NCI-H1092 (cell line): ENCODE results near the gene AUNIP.
A peak's percentile ranks its signal among the peaks of the same experiment; 100 is the strongest.

Experiments used
- DNase-seq: peaks from one replicate; lab custom pipeline; 2025; lab: John Stamatoyannopoulos, UW

Gene AUNIP

DNA sequence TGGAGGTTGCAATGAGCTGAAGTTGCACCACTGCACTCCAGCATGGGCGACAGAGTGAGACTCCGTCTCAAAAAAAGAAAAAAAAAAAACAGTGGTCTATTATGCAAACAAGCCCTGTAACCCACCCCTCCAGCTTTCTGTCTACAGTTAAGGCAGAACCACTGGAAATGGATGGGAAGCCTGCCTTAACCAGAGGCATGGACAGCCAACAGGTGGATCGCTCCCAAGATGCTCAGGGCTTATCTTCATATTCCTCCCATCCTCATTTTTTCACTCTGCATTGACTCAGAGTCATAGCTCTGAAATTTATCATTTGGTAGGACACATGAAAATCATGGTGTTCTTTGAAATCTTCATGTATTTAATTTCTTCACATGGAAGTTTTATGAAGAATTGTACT, 30.8 kb downstream of the AUNIP start:
- DNase-seq: no peak

DNA sequence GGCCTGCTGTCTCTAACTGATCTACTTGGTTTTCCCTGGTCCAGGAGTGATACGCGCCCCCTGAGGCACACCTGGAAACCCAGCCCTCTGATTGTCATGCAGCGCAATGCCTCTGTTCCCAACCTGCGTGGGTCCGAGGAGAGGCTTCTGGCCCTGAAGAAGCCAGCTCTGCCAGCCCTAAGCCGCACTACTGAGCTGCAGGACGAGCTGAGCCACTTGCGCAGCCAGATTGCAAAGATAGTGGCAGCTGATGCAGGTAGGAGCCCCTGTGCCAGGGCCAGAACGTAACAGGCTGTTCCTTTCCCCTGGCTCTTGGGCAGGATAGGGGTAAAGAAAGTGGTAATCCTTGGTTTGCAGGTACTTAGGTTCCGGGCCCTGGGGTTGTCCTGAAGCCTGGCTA, 32.7 kb downstream of the AUNIP start:
- DNase-seq: no peak

- no peak for DNase-seq
These were observed 33.7 kb downstream of the AUNIP start for GRCh38 chr1:25825605-25826004.

DNA sequence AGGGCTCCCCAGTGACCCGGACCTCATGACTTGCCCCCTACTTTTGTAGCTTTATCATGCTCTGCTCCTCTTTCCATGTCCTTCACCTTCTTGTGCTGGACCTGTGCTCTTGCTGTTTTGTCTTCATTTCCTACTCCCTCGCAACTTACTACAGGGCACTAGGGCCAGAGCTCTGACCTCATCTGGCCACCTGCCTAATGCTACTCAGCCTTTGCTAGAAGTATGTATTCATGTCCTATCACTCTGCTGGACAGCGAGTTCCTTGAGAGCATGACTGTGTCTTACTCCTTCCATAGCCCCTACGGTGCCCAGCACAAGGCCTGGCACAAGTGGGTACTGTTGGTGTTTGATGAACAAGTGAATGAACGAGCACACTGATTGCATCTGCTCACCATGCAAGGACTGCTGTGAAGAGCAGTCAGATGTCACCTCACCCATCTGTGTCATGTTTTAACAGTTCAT, 37.6 kb downstream of the AUNIP start:
- no peak for DNase-seq

GRCh38 chr1:25821112-25821476, 38.2 kb downstream of the AUNIP start:
- DNase-seq: no peak

GRCh38 chr1:25820247-25821111, 38.8 kb downstream of the AUNIP start:
- peak; percentile 56 for DNase-seq

DNA sequence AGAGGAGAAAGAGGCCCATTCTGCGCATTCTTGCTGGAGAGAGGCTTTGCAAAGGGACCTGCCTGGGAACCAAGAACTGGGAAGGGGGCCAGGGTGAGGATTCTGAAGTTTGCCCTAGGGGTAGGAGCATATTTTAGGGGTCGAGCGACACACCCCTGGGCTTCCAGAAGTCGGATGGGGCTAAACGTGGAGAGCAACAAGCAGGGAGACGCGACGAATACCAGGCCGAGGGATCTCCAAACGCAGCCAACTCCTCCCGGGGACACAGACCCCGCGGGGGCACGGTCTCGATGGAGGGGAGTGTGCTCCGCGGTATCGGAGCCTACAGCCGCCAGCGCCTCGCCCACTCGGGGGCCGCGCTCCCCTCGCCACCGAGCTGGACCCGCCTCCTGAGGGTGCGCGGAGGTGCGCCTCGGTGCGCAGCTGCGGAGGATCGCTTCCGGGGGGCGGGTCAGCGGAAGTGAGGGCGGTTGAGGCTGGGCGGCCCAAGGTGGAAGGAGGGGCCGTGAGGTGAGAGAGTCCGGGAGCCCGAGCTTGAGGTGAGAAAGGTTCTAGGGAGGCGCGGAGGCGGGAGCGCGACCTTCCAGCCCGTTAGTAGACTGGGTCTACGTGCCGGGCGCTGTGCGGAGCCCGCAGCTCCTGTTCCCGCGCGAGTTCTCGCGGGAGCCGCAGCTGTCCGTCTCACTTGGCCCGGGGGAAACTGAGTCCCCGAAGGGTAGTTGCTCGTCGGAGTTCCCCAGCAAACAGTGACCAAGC, 39.6 kb downstream of the AUNIP start, which contains the start of gene MTFR1L:
MTFR1L (plus strand) TSS at position 464 of the 756 bp plus-strand sequence. CDS start 3,151 bp downstream, outside the sequence.
- DNase-seq: peak; percentile 75

DNA sequence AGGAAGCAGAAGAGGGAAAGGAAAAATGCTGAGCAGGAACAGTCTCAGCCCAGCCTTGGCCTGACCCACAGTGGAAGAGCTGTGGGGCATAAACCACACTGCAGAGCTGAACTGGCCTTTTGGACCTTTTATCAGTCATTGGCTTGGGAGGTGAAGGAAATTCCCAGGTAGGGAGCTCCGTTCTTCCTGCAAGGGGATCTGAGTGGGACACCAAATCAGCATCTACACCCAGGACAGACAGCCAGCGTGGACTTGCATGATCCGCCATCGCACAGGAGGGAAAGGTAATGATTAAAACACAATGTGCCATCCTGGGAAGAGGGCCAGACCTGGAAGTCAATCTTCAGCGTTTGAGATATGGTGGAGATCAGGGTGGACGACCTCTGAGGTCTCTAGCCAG, 40.7 kb downstream of the AUNIP start:
- DNase-seq: no peak

DNA sequence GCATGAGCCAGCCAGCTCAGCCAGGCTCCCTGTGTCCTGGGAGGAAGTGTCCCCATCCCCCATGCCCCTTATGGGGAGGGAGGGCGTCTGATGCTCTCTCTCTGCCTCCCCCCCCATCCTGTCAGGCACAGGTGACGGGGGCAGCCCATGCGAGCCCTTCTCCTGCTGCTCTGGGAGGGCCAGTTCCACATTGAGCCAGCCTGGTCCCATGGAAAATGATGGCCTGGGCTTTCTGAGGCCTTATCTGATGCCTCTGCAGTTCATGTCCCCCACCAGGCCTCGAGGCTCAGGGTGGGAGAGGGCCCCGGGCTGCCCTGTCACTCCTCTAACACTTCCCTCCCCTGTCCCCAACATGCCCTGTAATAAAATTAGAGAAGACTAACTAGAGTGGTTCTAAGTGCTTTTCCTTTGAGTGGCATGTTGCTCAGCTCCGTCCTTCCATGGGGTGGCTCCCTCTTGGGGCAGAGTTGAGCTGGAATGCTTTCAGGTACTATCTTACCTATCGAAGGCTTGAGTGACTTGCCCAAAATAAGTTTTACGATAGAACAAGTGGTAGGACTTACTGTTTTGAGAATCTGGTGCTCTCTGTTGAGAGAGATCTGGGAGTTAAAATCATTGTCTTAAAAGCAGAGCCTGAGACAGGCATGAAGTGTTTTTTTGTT, 41.3 kb downstream of the AUNIP start:
- no peak for DNase-seq

GRCh38 chr1:25816112-25816718, 43.0 kb downstream of the AUNIP start:
- no peak for DNase-seq

GRCh38 chr1:25815208-25816111, 43.8 kb downstream of the AUNIP start:
- DNase-seq: no peak

DNA sequence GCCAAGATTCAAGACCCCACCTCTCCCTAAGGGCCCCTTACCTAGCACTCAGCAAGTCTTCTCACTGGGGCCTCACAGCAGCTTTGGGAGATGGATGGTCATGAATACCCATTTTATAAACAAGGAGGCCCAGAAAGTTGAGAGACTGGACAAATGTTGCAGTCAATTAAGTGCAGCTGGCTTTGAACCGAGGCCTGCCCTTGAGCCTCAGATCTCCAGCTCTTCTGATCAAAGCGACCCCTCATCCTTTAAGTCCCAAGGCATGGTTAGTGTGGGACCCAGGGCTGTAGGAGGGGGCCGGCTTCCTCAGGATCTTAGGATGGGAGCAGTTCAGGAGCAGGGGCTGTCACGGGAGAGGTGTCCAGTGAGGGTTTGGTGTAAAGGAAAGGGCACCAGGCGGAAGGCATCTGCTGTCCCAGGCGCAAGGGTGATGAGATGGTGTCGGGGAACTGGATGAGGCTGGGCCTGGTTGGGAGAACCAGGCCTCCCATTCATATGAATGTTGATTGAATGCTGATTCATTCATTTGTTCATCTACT, 44.6 kb downstream of the AUNIP start:
- DNase-seq: no peak

DNA sequence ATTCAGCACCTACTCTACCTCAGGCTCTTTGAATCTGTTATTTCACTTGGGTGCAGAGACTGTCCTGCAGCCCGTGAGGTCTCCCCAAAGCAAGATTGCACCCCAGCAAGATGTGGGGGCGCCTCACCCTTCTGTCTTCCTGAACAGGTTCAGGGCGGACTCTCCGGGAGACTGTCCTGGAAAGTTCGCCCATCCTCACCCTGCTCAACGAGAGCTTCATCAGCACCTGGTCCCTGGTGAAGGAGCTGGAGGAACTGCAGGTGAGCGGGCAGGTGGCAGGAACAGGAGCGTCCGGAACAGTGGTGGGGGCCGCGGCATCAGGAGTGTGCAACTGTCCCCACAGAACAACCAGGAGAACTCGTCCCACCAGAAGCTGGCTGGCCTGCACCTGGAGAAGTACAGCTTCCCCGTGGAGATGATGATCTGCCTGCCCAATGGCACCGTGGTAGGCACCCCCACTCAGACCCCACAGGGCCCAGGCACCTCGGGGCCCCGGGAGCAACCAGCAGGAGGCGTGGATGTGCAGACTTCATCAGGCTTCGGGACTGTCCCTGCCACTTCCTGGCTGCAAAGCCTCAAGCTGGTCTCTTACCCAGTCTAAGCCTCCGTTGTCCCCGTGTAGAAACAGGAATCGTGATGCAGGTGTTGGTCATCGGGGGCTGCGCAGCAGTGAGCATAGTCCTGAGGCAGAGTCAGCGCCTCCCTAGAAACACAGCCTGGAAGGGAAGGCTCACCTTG, 45.4 kb downstream of the AUNIP start:
- no peak for DNase-seq

- no peak for DNase-seq
These were observed 46.1 kb downstream of the AUNIP start for GRCh38 chr1:25813071-25813733.

DNA sequence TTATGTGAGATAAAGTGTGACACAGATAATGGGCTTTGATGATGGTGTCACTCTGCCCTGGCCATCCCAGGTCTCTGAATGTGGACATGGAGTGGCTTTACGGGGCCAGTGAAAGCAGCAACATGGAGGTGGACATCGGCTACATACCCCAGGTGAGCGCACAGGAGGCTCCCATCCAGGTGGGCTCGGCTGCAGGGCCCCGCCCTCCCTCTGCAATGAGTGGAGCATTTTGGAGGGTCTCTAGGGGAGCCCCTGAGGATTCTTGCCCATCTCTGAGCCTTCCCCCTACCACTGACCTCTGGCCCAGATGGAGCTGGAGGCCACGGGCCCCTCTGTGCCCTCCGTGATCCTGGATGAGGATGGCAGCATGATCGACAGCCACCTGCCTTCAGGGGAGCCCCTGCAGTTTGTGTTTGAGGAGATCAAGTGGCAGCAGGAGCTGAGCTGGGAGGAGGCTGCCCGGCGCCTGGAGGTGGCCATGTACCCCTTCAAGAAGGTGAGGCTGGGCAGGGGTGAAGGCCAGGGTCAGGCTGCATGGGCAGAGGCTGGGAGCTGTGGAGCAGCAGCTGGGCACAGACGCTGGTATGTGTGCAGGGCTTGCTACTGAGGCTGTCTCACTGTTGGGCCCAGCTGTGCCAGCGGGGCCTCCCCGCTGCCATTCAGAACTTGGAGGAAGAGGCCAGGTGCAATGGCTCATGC, 47.7 kb downstream of the AUNIP start:
- no peak for DNase-seq

- peak; percentile 60 for DNase-seq
These were observed 48.6 kb downstream of the AUNIP start for GRCh38 chr1:25810341-25811299.

DNA sequence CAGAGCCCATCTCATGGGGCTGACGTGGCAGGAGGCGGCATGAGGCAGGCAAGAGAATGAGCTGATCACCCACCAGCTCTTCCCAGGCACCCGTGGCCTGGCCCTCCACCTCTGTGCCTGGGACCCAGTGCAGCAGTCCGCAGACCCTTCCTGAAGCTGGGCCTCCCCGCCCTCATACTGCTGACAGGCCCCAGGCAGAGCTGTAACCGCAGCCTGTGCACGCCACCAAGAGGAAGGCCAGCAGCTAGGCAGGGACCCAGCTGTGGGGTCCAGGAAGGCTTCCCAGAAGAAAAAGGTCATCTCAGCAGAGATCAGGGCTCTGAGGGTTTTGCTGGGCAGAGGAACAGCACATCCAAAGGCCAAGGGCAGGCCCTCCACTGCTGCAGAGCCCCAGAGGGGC, 49.3 kb downstream of the AUNIP start:
- DNase-seq: no peak
